Skeletal muscle satellite cell (primary cell): Measurements from ENCODE around the gene HMGB1.
"Not testable (repeated sequence)": the region's sequence is repeated elsewhere in the genome, so short reads cannot be mapped to it uniquely, and the experiment has no call there.

Experiments
- H3K27me3 ChIP-seq: 2 replicates; pipeline ENCODE4 v1.7.0; 2013; ENCODE audit warnings: low read length; ENCODE audit not compliant: control insufficient read depth, insufficient read depth
- H3K36me3 ChIP-seq: 2 replicates; pipeline ENCODE4 v1.7.0; 2013; ENCODE audit warnings: mild to moderate bottlenecking, control low read depth, low read length; ENCODE audit not compliant: insufficient read depth
- H3K4me1 ChIP-seq: 2 replicates; pipeline ENCODE4 v1.7.0; 2013; ENCODE audit warnings: low read length; ENCODE audit not compliant: control insufficient read depth, insufficient read depth
- H3K4me2 ChIP-seq: 2 replicates; pipeline ENCODE4 v1.7.0; 2013; ENCODE audit warnings: mild to moderate bottlenecking, low read length
- H3K4me3 ChIP-seq: 2 replicates; pipeline ENCODE4 v1.7.0; 2013; ENCODE audit warnings: low read length
- H3K9ac ChIP-seq: 2 replicates; pipeline ENCODE4 v1.7.0; 2013; ENCODE audit warnings: mild to moderate bottlenecking, low read depth, low read length, moderate library complexity
- H3K9me3 ChIP-seq: replicated peaks from 2 replicates; pipeline ENCODE4 v1.7.0; 2013; ENCODE audit warnings: mild to moderate bottlenecking, control low read depth, low read length

The HMGB1 gene

DNA sequence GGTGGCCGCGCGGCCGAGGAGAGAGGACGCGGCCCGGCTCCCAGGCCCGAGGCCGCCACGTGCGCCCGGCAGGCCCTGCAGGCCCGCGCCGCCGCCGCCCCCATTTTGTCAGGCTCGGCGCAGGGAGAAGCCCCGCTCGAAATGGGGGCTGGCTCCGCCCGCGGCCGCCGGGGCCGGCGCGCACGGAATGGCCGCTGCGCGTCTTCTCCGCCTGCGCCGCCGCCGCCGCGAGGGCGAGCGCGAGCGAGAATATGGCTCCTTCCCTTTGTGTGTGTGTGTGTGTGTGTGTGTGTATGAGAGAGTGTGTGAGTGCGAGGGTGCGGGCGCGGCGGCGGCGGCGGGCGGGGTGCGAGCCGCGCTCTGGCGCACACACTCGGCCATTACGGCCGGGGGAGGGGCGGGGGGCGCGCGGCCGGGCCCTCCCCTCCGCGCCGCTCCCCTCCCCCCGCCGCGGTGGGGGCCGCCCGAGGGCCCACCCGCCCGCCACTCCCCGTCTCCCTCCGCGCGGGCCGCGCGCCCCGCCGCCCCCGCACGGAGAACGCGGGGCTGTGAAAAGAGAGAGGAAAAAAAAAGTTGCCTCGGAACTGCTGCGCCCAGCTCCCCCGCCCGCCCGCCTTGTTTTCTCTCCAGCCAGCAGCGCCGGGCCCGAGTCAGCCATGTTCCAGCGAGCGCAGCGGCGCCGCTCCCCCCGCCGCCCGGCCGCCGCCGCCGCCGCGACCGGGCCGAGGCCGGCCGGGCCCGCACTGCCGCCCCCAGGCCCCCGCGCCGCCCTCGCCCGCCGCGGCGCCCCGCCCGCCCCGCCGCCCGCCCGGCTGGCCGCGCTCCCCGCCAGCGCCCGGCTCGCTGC lies 1.0 kb downstream of the HMGB1 start:
- H3K36me3 ChIP-seq = peaks cover 11% of the 10 kb centered on the region
- no peaks in the 10 kb centered on the region for H3K9me3 ChIP-seq
- peak overlapping the region; percentile 98 for H3K9ac ChIP-seq
- H3K4me3 ChIP-seq = peak overlapping the region; percentile 85
- H3K4me1 ChIP-seq = peaks cover 28% of the 10 kb centered on the region
- H3K27me3 ChIP-seq = no peaks in the 10 kb centered on the region
- H3K4me2 ChIP-seq = peak overlapping the region; percentile 95

DNA sequence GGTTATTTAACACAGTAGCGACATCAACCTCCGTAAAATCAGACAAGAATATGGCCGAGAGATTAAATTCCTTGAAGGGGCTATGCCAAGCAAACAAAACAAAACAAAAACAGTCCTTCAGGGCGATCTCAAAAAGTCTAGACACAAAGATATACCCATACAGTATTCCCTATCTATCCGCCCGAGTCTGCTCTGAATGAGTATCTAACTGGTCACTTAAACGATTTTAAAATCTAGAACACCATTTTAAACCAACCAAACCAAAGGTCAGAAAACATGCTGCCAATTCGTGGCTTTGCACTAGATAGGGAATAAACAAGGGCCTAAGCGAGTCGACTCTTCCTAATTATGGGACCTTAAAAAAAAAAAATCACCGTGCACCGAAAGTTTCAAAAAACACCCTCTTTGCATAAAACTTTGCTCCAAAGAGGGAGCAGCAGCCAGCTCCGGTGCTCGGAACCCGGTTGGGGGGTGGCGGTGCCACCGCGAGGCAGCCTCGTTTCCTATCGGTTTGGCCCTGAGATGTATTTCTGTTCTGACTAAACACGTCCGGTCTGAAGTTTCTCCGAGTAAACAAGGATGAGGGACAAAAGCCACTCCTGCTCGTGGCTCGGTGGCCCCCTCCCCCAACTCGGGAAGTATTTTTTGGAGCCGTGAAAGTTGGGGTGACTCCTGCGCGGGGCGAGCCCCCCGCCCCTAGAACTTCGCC lies 1.8 kb downstream of the HMGB1 start:
- Histone ChIP-seq H3K27me3 (no peaks in the 10 kb centered on the region), H3K4me2 (peak overlapping the region; percentile 95), H3K9ac (peak overlapping the region; percentile 98), H3K9me3 (no peaks in the 10 kb centered on the region), H3K4me1 (peaks cover 28% of the 10 kb centered on the region), H3K4me3 (peak overlapping the region; percentile 85), H3K36me3 (peaks cover 18% of the 10 kb centered on the region)

DNA sequence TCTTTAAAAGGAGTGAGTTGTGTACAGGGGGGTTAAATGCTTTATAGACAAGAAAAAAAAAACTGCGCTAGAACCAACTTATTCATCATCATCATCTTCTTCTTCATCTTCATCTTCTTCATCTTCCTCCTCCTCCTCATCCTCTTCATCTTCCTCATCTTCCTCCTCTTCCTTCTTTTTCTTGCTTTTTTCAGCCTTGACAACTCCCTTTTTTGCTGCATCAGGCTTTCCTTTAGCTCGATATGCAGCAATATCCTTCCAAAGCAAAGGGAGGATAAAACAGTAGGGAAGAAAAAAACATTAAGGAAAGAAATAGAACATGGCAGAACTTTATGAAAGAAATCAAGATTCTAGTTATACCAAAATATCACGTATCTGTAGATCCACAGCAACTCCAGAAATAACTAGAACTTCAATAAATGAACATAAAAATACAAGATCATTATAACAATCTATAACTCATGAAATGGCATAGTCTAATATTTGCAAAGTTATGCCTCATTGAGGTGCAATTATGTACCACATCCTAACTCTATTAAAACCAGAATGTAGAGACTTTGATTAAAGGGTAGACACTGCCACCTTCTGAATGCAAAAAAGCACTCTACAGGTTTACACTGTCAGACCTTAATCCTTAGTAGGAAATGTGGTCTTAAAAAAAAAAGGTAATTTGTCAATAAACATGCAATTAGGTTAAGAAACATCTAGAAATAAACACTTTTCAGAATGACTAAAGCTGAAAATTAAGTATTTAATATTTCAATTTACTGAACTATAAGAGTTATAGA lies 4.3 kb downstream of the HMGB1 start:
- H3K9ac ChIP-seq = peak overlapping the region; percentile 98
- H3K9me3 ChIP-seq, H3K27me3 ChIP-seq, H3K4me3 ChIP-seq: not testable (repeated sequence)
- peak overlapping the region; percentile 95 for H3K4me2 ChIP-seq
- H3K36me3 ChIP-seq = peaks cover 22% of the 10 kb centered on the region
- H3K4me1 ChIP-seq = peaks cover 19% of the 10 kb centered on the region

DNA sequence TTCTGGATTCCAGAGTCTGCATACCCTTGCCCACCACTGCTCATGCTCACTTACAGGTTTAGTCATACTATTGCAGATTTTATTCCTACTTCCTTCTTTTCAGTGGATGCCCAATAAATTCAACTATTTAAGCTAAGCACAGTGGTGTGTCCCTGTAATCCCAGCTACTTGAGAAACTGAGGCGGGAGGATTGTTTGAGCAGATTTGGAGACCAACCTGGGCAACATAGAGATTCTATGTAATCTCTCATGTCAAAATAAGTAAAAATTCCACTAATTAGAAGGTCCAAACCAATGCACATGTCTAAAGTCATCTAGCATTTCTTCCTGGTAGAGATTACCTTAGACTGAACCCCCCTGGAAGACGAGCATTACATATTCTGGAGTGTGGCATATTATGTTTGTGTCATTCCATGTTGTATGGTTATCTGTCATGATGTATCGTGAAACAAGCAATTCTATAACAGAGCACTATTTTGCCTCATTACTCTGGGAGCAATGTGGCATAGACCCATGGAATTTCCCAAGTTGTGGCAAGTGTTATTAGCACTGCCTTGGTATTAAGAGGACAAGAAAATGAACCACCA lies 8.3 kb downstream of the HMGB1 start:
- Histone ChIP-seq H3K9me3 (no peaks in the 10 kb centered on the region), H3K27me3 (no peaks in the 10 kb centered on the region), H3K9ac (no peak overlapping the region), H3K4me1 (peaks cover 7% of the 10 kb centered on the region), H3K36me3 (peaks cover 17% of the 10 kb centered on the region), H3K4me3 (no peak overlapping the region), H3K4me2 (no peak overlapping the region)

DNA sequence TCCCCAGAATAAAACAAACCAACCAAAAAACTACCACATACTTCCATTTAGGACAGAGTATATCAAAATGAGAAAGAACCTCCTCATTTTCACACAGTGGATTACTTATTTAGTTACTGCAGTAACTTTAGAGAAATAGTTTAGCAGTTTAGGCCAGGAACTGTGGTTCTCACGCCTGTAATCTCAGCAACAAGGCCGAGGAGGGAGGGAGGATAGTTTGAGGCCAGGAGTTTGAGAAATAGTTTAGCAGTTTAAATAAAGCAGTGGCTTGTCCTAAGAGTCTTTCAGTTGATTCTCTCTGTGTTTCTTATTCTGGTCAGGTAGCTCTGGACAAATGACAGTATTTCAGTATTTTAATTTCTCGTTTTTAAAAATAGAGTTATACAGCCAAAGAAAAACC lies 9.4 kb downstream of the HMGB1 start:
- H3K4me3 ChIP-seq = no peak overlapping the region
- no peak overlapping the region for H3K4me2 ChIP-seq
- H3K9ac ChIP-seq = no peak overlapping the region
- H3K4me1 ChIP-seq = no peaks in the 10 kb centered on the region
- H3K36me3 ChIP-seq = peaks cover 10% of the 10 kb centered on the region
- no peaks in the 10 kb centered on the region for H3K9me3 ChIP-seq
- no peaks in the 10 kb centered on the region for H3K27me3 ChIP-seq

DNA sequence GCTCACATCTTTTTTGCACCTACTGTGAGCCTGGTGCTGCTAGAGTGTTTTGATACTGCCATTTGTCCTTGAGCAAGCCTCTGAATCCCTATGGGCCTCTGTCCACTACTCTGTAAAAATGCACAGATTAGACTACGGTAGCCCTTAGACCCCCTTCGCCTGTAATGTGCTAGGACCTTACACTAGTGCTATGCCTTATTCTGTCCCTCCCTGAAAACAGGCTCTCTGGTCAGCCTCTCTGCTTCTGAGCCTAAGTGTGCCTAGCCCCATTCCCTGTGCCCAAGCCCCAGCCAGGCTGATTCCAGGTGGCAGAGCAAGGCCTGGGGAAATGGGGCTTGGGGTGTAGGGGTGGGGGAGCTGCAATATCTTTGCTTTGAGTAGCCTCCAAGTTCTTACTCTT lies 10.7 kb downstream of the HMGB1 start:
- peaks cover 10% of the 10 kb centered on the region for H3K36me3 ChIP-seq
- no peaks in the 10 kb centered on the region for H3K27me3 ChIP-seq
- no peak overlapping the region for H3K9ac ChIP-seq
- H3K4me2 ChIP-seq = no peak overlapping the region
- H3K4me3 ChIP-seq = no peak overlapping the region
- H3K4me1 ChIP-seq = no peaks in the 10 kb centered on the region
- H3K9me3 ChIP-seq = no peaks in the 10 kb centered on the region

DNA sequence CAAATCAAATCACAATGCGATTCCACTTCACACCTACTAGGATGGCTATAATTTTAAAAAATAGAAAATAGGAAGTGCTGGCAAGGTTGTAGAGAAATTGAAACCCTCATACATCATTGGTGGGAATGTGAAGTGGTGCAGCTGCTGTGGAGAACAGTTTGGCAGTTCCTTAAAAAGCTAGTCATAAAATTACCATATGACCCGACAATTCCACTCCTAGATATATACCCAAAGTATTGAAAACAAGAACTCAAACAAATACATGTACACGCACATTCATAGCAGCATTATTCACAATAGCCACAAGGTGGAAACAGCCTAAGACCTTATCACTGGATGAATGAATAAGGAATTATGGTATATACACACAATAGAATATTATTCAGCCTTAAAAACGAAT lies 12.0 kb downstream of the HMGB1 start:
- no peaks in the 10 kb centered on the region for H3K4me1 ChIP-seq
- H3K9ac ChIP-seq = no peak overlapping the region
- H3K36me3 ChIP-seq = peaks cover 3% of the 10 kb centered on the region
- H3K27me3 ChIP-seq = no peaks in the 10 kb centered on the region
- no peak overlapping the region for H3K4me2 ChIP-seq
- H3K9me3 ChIP-seq = no peaks in the 10 kb centered on the region
- no peak overlapping the region for H3K4me3 ChIP-seq

DNA sequence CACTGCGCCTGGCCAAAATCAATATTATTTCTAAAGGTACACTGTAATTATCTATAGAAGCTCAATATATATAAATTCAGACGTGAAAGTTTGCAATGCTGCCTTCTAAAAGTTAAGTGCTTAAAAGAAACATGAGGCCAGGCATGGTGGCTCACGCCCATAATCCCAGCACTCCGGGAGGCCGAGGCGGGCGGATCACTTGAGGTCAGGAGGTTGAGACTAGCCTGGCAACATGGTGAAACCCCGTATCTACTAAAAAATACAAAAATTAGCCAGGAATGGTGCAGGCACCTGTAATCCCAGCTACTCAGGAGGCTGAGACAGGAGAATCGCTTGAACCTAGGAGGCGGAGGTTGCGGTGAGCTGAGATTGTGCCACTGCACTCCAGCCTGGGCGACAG lies 14.3 kb downstream of the HMGB1 start:
- H3K4me3 ChIP-seq, H3K36me3 ChIP-seq, H3K9me3 ChIP-seq, H3K9ac ChIP-seq, H3K27me3 ChIP-seq, H3K4me1 ChIP-seq, H3K4me2 ChIP-seq: not testable (repeated sequence)

DNA sequence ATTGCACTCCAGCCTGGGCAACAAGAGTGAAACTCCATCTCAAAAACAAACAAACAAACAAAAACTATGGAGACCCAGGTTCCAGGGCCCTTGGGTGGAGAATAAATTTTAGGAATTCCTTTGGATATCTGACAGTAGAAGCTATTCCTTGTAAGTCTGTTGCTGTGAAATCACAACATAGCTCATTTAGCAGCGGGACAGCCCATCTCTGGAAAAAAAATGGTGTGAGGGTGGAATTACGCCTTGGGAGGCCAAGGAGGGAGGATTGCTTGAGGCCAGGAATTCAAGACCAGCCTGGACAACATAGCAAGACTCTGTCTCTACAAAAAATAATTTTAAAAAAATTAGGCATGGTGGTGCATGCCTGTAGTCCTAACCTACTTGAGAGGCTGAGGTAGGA lies 15.7 kb downstream of the HMGB1 start:
- H3K36me3 ChIP-seq = no peaks in the 10 kb centered on the region
- H3K9me3 ChIP-seq = no peaks in the 10 kb centered on the region
- H3K4me2 ChIP-seq = no peak overlapping the region
- no peak overlapping the region for H3K4me3 ChIP-seq
- H3K4me1 ChIP-seq = peaks cover 13% of the 10 kb centered on the region
- no peak overlapping the region for H3K9ac ChIP-seq
- no peaks in the 10 kb centered on the region for H3K27me3 ChIP-seq

DNA sequence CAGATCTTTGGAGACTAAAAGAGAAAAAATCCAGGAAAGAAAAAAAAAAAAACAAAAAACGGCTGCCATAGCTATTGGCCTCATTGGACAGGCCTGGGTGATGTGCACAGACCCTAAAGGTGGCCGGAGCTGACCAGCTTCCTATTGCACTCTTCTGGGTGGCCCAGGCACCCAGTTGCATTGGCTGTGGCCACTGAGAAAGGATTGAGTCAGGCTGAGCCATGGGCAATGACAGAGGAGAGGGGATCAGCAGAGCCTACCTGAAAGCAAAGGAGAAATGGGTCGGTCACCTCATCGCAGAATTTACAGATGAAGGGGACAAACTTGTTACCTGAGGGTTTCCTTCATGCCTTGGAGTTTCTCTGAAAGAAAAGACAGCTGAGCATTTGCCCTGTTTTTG lies 17.3 kb downstream of the HMGB1 start:
- Histone ChIP-seq H3K4me3 (no peak overlapping the region), H3K9ac (no peak overlapping the region), H3K4me2 (no peak overlapping the region), H3K9me3 (no peaks in the 10 kb centered on the region), H3K27me3 (no peaks in the 10 kb centered on the region), H3K4me1 (peaks cover 13% of the 10 kb centered on the region), H3K36me3 (no peaks in the 10 kb centered on the region)

DNA sequence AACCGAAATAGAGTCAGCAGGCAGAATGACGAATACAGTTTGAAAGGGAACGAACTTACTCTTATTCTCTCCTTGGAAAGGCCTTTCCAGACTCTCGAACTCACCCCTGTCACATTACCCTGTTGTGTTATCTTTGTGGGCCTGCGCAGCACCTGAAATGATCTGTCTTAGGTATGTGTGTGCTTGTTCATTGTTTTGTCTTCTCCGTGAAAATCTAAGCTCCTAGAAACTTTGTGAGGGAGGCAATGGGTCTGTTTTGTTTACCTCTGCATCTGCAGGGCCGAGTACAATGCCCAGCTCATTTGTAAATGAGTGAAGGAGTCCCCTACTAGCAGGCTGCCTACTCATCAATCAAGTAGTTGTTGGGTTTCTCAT lies 19.6 kb downstream of the HMGB1 start:
- H3K27me3 ChIP-seq = no peaks in the 10 kb centered on the region
- H3K9me3 ChIP-seq = no peaks in the 10 kb centered on the region
- peak overlapping the region; percentile 56 for H3K4me3 ChIP-seq
- H3K4me1 ChIP-seq = peaks cover 13% of the 10 kb centered on the region
- H3K4me2 ChIP-seq = peak overlapping the region; percentile 78
- no peaks in the 10 kb centered on the region for H3K36me3 ChIP-seq
- H3K9ac ChIP-seq = peak overlapping the region; percentile 29
